Measurements from ENCODE around the gene STRC. TPM values are rescaled to one million over a fixed set of nuclear protein-coding genes. Genes with fewer than 3 reads are reported as not detected.
A peak's percentile ranks its signal among the peaks of the same experiment; 100 is the strongest.
"Not testable (repeated sequence)": the region's sequence is repeated elsewhere in the genome, so short reads cannot be mapped to it uniquely, and the experiment has no call there.

STRC gene
- total RNA-seq, 1 donor from 2014 or later = 0.59 TPM

GRCh38 chr15:43563793-43564192 is 54.8 kb downstream of the STRC start:
- not testable (repeated sequence) for DNase-seq

DNA sequence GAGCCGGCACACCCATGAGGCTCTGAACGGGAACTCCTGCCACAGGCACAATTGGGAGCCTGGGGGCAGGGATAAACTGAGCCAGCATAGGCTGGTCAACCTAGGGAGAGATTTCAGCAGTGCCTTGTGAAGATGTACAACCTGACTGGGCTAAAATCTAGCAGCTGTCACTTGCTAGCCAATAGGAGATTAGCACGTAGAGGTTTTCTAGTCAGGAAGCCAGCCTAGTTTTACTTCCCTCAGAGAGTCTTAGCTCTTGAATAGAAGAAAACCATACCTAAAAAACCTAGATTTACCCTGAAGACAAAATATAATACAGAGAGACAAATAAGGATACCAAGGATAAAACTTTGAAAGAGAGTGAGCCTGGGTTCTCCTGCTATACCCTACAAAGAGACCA is 55.8 kb downstream of the STRC start:
- not testable (repeated sequence) for DNase-seq

DNA sequence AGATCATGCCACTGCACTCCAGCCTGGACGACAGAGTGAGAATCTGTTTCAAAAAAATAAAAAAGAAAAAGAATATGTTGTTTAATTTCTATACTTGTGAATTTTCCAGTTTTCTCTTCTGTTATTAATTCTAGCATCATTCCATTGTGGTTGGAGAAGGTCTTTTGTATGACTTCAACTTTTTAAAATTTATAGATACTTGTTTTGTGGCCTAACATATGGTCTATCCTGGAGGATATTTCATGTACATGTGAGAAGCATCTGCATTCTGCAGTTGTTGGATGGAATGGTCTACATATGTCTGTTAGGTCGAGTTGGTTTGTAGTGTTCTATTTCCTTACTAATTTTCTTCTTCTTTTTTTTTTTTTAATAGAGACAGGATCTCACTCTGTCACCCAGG is 65.6 kb downstream of the STRC start:
- DNase-seq = peak; percentile 95

- DNase-seq = peak; percentile 20
Measured at GRCh38 chr15:43552256-43552655, 66.3 kb downstream of the STRC start.

- DNase-seq = peak; percentile 42
Measured at GRCh38 chr15:43550527-43551363, 67.9 kb downstream of the STRC start.

Small RNAs within 50 kb of the gene (small RNA-seq; reads per million reads assigned to genes)
- not detected for gene PDIA3P2 (ENCODE audit: low replicate concordance)
- gene RNU6-554P (ENCODE audit: low replicate concordance) = not detected
- gene RNU6-610P (ENCODE audit: low replicate concordance) = not detected

Other genes starting within 250 kb of the STRC start
- gene ZSCAN29, start 247.8 kb downstream of the STRC start, total RNA-seq = 19.8 TPM
- gene TUBGCP4, start 247.7 kb downstream of the STRC start, total RNA-seq = 14.1 TPM
- 62.9 TPM for gene TP53BP1, start 125.6 kb downstream of the STRC start, total RNA-seq
- 14.3 TPM for gene MAP1A, start 101.2 kb downstream of the STRC start, total RNA-seq
- gene PPIP5K1, start 28.6 kb downstream of the STRC start, total RNA-seq = 29.7 TPM
- 3.9 TPM for gene CKMT1B, start 24.8 kb downstream of the STRC start, total RNA-seq
- 1.8 TPM for gene CATSPER2, start 30.0 kb upstream of the STRC start, total RNA-seq
- gene CKMT1A, start 75.1 kb upstream of the STRC start, total RNA-seq = 7.1 TPM
- 88.7 TPM for gene PDIA3, start 127.6 kb upstream of the STRC start, total RNA-seq
- gene ELL3, start 158.2 kb upstream of the STRC start, total RNA-seq = 14.2 TPM
- gene SERF2, start 173.5 kb upstream of the STRC start, total RNA-seq = 196 TPM
- gene SERINC4, start 181.4 kb upstream of the STRC start, total RNA-seq = 0.10 TPM
- 14.4 TPM for gene HYPK, start 181.8 kb upstream of the STRC start, total RNA-seq
- gene MFAP1, start 205.9 kb upstream of the STRC start, total RNA-seq = 20.3 TPM
- gene WDR76, start 208.2 kb upstream of the STRC start, total RNA-seq = 8.7 TPM

All from skin of body (tissue), 3 donors.